ENCODE results near the gene LMNB1. TPM values are rescaled to one million over a fixed set of nuclear protein-coding genes. Genes with fewer than 3 reads are reported as not detected.

The LMNB1 gene
- total RNA-seq, 1 experiment from 2014 or later, result 211 TPM

GRCh38 chr5:126810596-126811380 lies 33.9 kb downstream of the LMNB1 start:
- Histone ChIP-seq H4K91ac (ENCODE audit: insufficient read length, low read depth, low read length) (no peak overlapping the region), H2BK5ac (ENCODE audit: insufficient read length, low read length) (no peak overlapping the region), H4K5ac (ENCODE audit: insufficient read length, low read depth, low read length) (no peak overlapping the region), H3K56ac (ENCODE audit: insufficient read length, low read depth, low read length) (no peak overlapping the region), H2BK120ac (ENCODE audit: low read depth, low read length, poor library complexity, severe bottlenecking) (no peak overlapping the region), H3K4ac (ENCODE audit: low read depth, low read length) (no peak overlapping the region), H4K20me1 (ENCODE audit: control insufficient read depth, insufficient read depth, insufficient read length) (no peaks in the 10 kb centered on the region), H3K4me1 (ENCODE audit: insufficient read depth, low read length) (no peaks in the 10 kb centered on the region), H3K14ac (ENCODE audit: insufficient read depth, low read length) (no peak overlapping the region), H3T11ph (ENCODE audit: low read length) (no peak overlapping the region), H3K4me2 (ENCODE audit: insufficient read depth, insufficient read length, low read length) (no peak overlapping the region), H3K27ac (ENCODE audit: insufficient read length, low read depth, low read length) (no peak overlapping the region), H2BK12ac (ENCODE audit: insufficient read length, low read depth, low read length) (no peak overlapping the region), H2BK15ac (ENCODE audit: low read depth, low read length) (no peak overlapping the region), H2AK5ac (ENCODE audit: insufficient read length, low read length) (no peak overlapping the region), H2AFZ (ENCODE audit: low read length) (no peak overlapping the region), H3K79me1 (ENCODE audit: insufficient read depth, low read depth, low read length, poor library complexity, severe bottlenecking) (no peaks in the 10 kb centered on the region), H3K79me2 (ENCODE audit: insufficient read depth, low read length) (no peaks in the 10 kb centered on the region), H3K27me3 (ENCODE audit: insufficient read depth, low read length) (no peaks in the 10 kb centered on the region), H3K23ac (ENCODE audit: insufficient read length, low read depth, low read length) (no peak overlapping the region), H2BK20ac (ENCODE audit: low read depth, low read length, poor library complexity, severe bottlenecking) (no peak overlapping the region), H3K23me2 (ENCODE audit: insufficient read length, low read depth, low read length, poor library complexity, severe bottlenecking) (no peaks in the 10 kb centered on the region), H3K9me3 (ENCODE audit: control insufficient read depth, low read depth, low read length) (no peaks in the 10 kb centered on the region), H3K9ac (ENCODE audit: extremely low read depth, insufficient read length, low read length) (no peak overlapping the region), H3K18ac (ENCODE audit: insufficient read length, low read depth, low read length) (no peak overlapping the region), H4K8ac (replicated peaks; ENCODE audit: insufficient read length, low read depth, low read length) (no peak overlapping the region)
- Mint-ChIP-seq H3K27ac (no peak overlapping the region), H3K4me1 (no peaks in the 10 kb centered on the region), H3K4me3 (no peak overlapping the region), H3K36me3 (ENCODE audit: insufficient read depth in 1 of 3, low read depth in 3 of 3) (peaks cover 56 to 90% (median 80%) of the 10 kb centered on the region in 3 experiments; a peak in 6 of 7 replicates), H3K9me3 (no peaks in the 10 kb centered on the region), H3K27me3 (ENCODE audit: low read depth) (no peaks in the 10 kb centered on the region)
- TF ChIP-seq CTCF (conservative IDR thresholded peaks at IDR 0.05), result no peak
- WGBS (ENCODE audit: extremely low coverage, insufficient read length, low lambda C conversion rate), result no CpG with 5 or more reads among the region's 4 CpGs
- DNase-seq, result no peak

Measured in H9 (cell line).